Caco-2 (cell line): ENCODE measurements around the gene SHC3. TPM values are rescaled to one million over a fixed set of nuclear protein-coding genes. Genes with fewer than 3 reads are reported as not detected.

Source experiments
- BruUV-seq: library from RNA; stranded (reverse); fragments of 400-500 nt; replicated peaks from 2 replicates; lab custom pipeline; 2021; lab: Mats Ljungman, UMichigan
- CTCF ChIA-PET: fragments of 300-600 bp; sonication (Branson Sonifier 250); formaldehyde crosslinking; loops from one replicate; lab custom pipeline; 2022; ENCODE audit warnings: antibody characterized with exemption; lab: Charles Lee
- POLR2A ChIA-PET: fragments of 300-600 bp; sonication (Branson Sonifier 250); formaldehyde crosslinking; loops from one replicate; lab custom pipeline; 2022; ENCODE audit warnings: antibody characterized with exemption; lab: Charles Lee
- DNase-seq, 2 experiments: peaks; one replicate each; pipeline versions ENCODE4 v3.0.0 to v3.0.0-alpha.2; 2020 to 2022
- H3K27me3 ChIP-seq: replicated peaks from 2 replicates; pipeline ENCODE4 v1.6.0; 2011; ENCODE audit warnings: low read length; ENCODE audit not compliant: control insufficient read depth, insufficient read depth
- H3K36me3 ChIP-seq: 2 replicates; pipeline ENCODE4 v1.5.1; 2011; ENCODE audit warnings: low read length; ENCODE audit not compliant: control insufficient read depth, insufficient read depth
- H3K4me1 ChIP-seq: fragments of 250-450 bp; sonication (Bioruptor Pico); 2 replicates; pipeline ENCODE4 v1.5.1; 2020; ENCODE audit warnings: mild to moderate bottlenecking
- H3K4me3 ChIP-seq: 2 replicates; pipeline ENCODE4 v1.5.1; 2011; ENCODE audit warnings: low read depth, mild to moderate bottlenecking, control low read depth, low read length
- H3K9me3 ChIP-seq: fragments of 250-450 bp; sonication (Bioruptor Pico); 2 replicates; pipeline ENCODE4 v1.5.1; 2020; ENCODE audit warnings: mild to moderate bottlenecking, moderate library complexity
- H3K27ac Mint-ChIP-seq: one replicate; pipeline ENCODE4 v1.8.0; 2022; ENCODE audit warnings: mixed read lengths; ENCODE audit not compliant: unreplicated experiment
- H3K27me3 Mint-ChIP-seq: one replicate; pipeline ENCODE4 v1.8.0; 2022; ENCODE audit warnings: mixed read lengths; ENCODE audit not compliant: insufficient read depth, unreplicated experiment
- H3K36me3 Mint-ChIP-seq: one replicate; pipeline ENCODE4 v1.8.0; 2022; ENCODE audit warnings: mild to moderate bottlenecking, mixed read lengths; ENCODE audit not compliant: insufficient read depth, unreplicated experiment
- H3K4me1 Mint-ChIP-seq: one replicate; pipeline ENCODE4 v1.8.0; 2022; ENCODE audit warnings: low read depth, mixed read lengths; ENCODE audit not compliant: unreplicated experiment
- H3K4me3 Mint-ChIP-seq: one replicate; pipeline ENCODE4 v1.8.0; 2022; ENCODE audit warnings: mild to moderate bottlenecking, moderate library complexity, mixed read lengths; ENCODE audit not compliant: unreplicated experiment
- H3K9me3 Mint-ChIP-seq: one replicate; pipeline ENCODE4 v1.8.0; 2022; ENCODE audit warnings: mixed read lengths; ENCODE audit not compliant: unreplicated experiment
- intact Hi-C: fragments of 100-400 bp; cut with micrococcal nuclease; formaldehyde crosslinking; loops from one replicate; pipeline ENCODE4 v1.10.0; 2022; ENCODE audit not compliant: unreplicated experiment
- total RNA-seq: library from RNA; stranded (reverse); gene quantifications from 2 replicates; pipeline ENCODE4 v1.2.3, GENCODE V29; 2022
- TF ChIP-seq, protein P1 (sequence below), 2 experiments: fragments of 200-600 bp in 1 of 2; IDR thresholded peaks; 1 replicate in 1 of 2; 2 replicates in 1 of 2; pipeline versions ENCODE4 v1.5.1 to v1.8.0; 2011 to 2022; ENCODE audit warnings: antibody characterized with exemption in 1 of 2, control low read depth in 1 of 2, inconsistent platforms in 1 of 2, low read depth in 1 of 2, low read length in 1 of 2, mild to moderate bottlenecking in 1 of 2, moderate library complexity in 1 of 2; ENCODE audit not compliant: insufficient read depth in 1 of 2, severe bottlenecking in 1 of 2, unreplicated experiment in 1 of 2

SHC3 gene
- total RNA-seq, 1 experiment from 2014 or later = 0.20 TPM

DNA sequence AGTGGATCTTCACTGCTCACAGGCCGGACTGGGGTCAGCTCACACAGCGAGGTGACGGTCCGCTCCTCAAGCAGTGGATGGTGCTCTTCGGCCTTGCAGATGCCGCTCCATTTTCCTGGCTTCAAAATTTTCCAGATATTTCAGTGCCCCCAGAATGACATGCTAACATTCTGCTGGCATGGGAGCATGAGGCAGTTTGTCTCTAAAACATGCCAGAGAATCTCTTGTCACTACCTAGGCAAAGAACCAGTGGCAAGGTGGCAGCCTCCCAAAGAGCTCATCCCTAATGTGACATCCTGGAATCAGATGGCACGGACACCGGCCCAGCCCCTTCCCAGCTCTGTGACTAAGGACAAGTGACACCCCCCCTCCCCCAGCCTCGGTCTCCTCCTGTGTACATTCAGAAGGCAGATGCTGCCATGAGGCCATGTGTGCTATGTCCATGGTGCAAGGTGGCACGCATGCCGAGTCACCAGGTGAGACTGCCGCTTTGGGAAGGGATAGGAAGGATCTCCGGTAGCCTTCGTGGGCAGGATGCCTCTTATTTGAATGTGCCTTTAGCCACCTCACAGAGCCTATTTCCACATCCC, 184.7 kb downstream of the SHC3 start:
- no peaks in the 10 kb centered on the region for H3K27me3 Mint-ChIP-seq
- ChIA-PET POLR2A (no interaction called here), CTCF (no interaction called here)
- no peaks in the 10 kb centered on the region for H3K36me3 ChIP-seq
- BruUV-seq = no TSS peak
- H3K4me3 Mint-ChIP-seq = no peak overlapping the region
- no peak overlapping the region for H3K4me3 ChIP-seq
- no peaks in the 10 kb centered on the region for H3K9me3 Mint-ChIP-seq
- DNase-seq = no peak
- no peaks in the 10 kb centered on the region for H3K36me3 Mint-ChIP-seq
- intact Hi-C loops = no loop called here
- TF ChIP-seq, protein P1, sequence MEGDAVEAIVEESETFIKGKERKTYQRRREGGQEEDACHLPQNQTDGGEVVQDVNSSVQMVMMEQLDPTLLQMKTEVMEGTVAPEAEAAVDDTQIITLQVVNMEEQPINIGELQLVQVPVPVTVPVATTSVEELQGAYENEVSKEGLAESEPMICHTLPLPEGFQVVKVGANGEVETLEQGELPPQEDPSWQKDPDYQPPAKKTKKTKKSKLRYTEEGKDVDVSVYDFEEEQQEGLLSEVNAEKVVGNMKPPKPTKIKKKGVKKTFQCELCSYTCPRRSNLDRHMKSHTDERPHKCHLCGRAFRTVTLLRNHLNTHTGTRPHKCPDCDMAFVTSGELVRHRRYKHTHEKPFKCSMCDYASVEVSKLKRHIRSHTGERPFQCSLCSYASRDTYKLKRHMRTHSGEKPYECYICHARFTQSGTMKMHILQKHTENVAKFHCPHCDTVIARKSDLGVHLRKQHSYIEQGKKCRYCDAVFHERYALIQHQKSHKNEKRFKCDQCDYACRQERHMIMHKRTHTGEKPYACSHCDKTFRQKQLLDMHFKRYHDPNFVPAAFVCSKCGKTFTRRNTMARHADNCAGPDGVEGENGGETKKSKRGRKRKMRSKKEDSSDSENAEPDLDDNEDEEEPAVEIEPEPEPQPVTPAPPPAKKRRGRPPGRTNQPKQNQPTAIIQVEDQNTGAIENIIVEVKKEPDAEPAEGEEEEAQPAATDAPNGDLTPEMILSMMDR (IDR thresholded peaks at IDR 0.05; ENCODE audit: insufficient read depth in 1 of 2, low read depth in 1 of 2, low read length in 1 of 2, severe bottlenecking in 1 of 2, unreplicated experiment in 1 of 2) = no peak
- no peaks in the 10 kb centered on the region for H3K4me1 Mint-ChIP-seq
- no peaks in the 10 kb centered on the region for H3K27me3 ChIP-seq
- H3K9me3 ChIP-seq = no peaks in the 10 kb centered on the region
- no peaks in the 10 kb centered on the region for H3K4me1 ChIP-seq
- H3K27ac Mint-ChIP-seq = no peak overlapping the region

DNA sequence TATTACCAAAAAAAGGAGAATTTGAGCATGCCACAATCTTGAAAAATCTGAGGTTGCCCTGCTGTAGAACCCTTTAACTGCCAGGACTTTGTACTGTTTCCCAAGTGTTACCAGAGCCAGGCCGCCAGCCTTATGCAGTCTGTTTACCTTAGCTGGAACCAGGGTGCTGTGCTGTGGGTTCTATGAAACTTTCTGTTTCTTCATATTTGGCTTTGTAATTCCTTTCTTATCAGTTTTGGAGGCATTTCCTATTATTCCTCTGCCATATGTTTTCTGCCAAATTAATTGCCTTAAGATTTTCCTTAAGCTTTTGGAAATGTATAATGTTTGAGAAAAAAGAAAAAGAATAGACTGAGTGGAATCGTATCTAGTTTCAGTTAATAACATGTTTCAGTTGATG, 185.3 kb downstream of the SHC3 start:
- DNase-seq = no peak
- Mint-ChIP-seq H3K27me3 (no peaks in the 10 kb centered on the region), H3K27ac (no peak overlapping the region), H3K4me3 (no peak overlapping the region), H3K9me3 (no peaks in the 10 kb centered on the region), H3K36me3 (no peaks in the 10 kb centered on the region), H3K4me1 (no peaks in the 10 kb centered on the region)
- no peaks in the 10 kb centered on the region for H3K27me3 ChIP-seq
- POLR2A ChIA-PET = no interaction called here
- H3K9me3 ChIP-seq = no peaks in the 10 kb centered on the region
- H3K4me1 ChIP-seq = no peaks in the 10 kb centered on the region
- no TSS peak for BruUV-seq
- H3K4me3 ChIP-seq = no peak overlapping the region
- CTCF ChIA-PET = no interaction called here
- TF ChIP-seq, protein P1 (IDR thresholded peaks at IDR 0.05; ENCODE audit: insufficient read depth in 1 of 2, low read depth in 1 of 2, low read length in 1 of 2, severe bottlenecking in 1 of 2, unreplicated experiment in 1 of 2) = no peak
- no peaks in the 10 kb centered on the region for H3K36me3 ChIP-seq
- intact Hi-C loops = no loop called here

DNA sequence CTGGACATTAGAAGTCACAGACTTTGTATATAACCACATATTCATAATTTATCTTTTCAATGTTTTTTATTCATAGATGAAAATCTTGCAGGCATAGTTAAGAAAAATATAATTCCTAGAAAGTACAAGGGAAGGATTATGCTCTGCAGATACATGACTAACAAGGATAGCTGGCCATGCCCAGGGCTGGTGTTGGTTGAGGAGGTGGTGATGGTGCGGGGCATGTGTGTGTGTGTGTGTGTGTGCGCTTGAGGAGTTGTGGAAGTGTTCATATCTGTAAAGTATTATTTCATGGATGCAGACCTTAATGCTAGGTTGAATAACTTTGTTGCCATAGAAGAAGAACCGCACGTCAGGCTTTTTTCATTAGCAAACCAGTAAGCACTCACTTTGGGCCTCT, 186.1 kb downstream of the SHC3 start:
- TSS peak; percentile 52 for BruUV-seq
- Histone ChIP-seq H3K4me3 (no peak overlapping the region), H3K4me1 (no peaks in the 10 kb centered on the region), H3K27me3 (no peaks in the 10 kb centered on the region), H3K9me3 (no peaks in the 10 kb centered on the region), H3K36me3 (no peaks in the 10 kb centered on the region)
- ChIA-PET CTCF (no interaction called here), POLR2A (no interaction called here)
- no peaks in the 10 kb centered on the region for H3K27me3 Mint-ChIP-seq
- intact Hi-C loops = no loop called here
- no peaks in the 10 kb centered on the region for H3K9me3 Mint-ChIP-seq
- H3K27ac Mint-ChIP-seq = no peak overlapping the region
- H3K36me3 Mint-ChIP-seq = no peaks in the 10 kb centered on the region
- DNase-seq = no peak
- H3K4me3 Mint-ChIP-seq = peak overlapping the region; percentile 75
- no peaks in the 10 kb centered on the region for H3K4me1 Mint-ChIP-seq
- TF ChIP-seq, protein P1 (IDR thresholded peaks at IDR 0.05; ENCODE audit: insufficient read depth in 1 of 2, low read depth in 1 of 2, low read length in 1 of 2, severe bottlenecking in 1 of 2, unreplicated experiment in 1 of 2) = no peak
